K562 (cell line): ENCODE data around the gene MMP2.

ENCODE experiments used
- EP300 ChIP-seq: IDR thresholded peaks from 2 replicates; pipeline ENCODE4 v1.6.1; 2012; ENCODE audit warnings: low read length, improper control_type of control experiment
- FOXM1 ChIP-seq, 2 experiments: fragments of 450-650 bp in 1 of 2; sonication (generic) in 1 of 2; formaldehyde crosslinking in 1 of 2; IDR thresholded peaks; 2 replicates each; pipeline versions ENCODE4 v1.6.1 to v1.9.0; 2017 to 2022; ENCODE audit warnings: low read depth in 2 of 2, mild to moderate bottlenecking in 2 of 2, missing genetic modification reagents in 1 of 2, moderate library complexity in 1 of 2
- KDM1A ChIP-seq, 2 experiments: fragments of 450-650 bp; IDR thresholded peaks; 2 replicates each; pipeline ENCODE4 v1.6.1; 2016; ENCODE audit warnings: mild to moderate bottlenecking in 2 of 2
- KDM5B ChIP-seq: fragments of 200-600 bp; sonication (generic); IDR thresholded peaks from 2 replicates; pipeline ENCODE4 v1.6.1; 2012; ENCODE audit warnings: low read depth, mild to moderate bottlenecking, moderate library complexity, low read length, control low read depth, inconsistent platforms; ENCODE audit not compliant: insufficient replicate concordance
- MTA3 ChIP-seq: fragments of 450-650 bp; formaldehyde crosslinking; IDR thresholded peaks from 2 replicates; pipeline ENCODE4 v1.6.1; 2017; ENCODE audit warnings: mild to moderate bottlenecking, borderline replicate concordance
- PHB2 ChIP-seq: fragments of 450-650 bp; IDR thresholded peaks from 2 replicates; pipeline ENCODE4 v1.6.1; 2017; ENCODE audit warnings: low read depth
- POLR2A ChIP-seq: fragments of 450-650 bp; conservative IDR thresholded peaks from 2 replicates; pipeline ENCODE4 v1.6.1; 2016
- POLR2AphosphoS5 ChIP-seq: IDR thresholded peaks from 2 replicates; pipeline ENCODE4 v1.6.1; 2011; ENCODE audit warnings: mild to moderate bottlenecking, low read depth, low read length, moderate library complexity; ENCODE audit not compliant: control insufficient read depth, insufficient read depth
- TCF7L2 ChIP-seq: fragments of 150-350 bp; IDR thresholded peaks from 2 replicates; pipeline ENCODE4 v1.6.1; 2016; ENCODE audit warnings: low read depth, mild to moderate bottlenecking, low read length, moderate library complexity
- ZNF143 ChIP-seq: sonication (generic); formaldehyde crosslinking; IDR thresholded peaks from 2 replicates; pipeline ENCODE4 v1.9.0; 2022; ENCODE audit warnings: mild to moderate bottlenecking, missing genetic modification reagents
- ZNF274 ChIP-seq: IDR thresholded peaks from 2 replicates; pipeline ENCODE4 v1.6.1; 2011; ENCODE audit warnings: low read depth, mild to moderate bottlenecking, low read length, moderate library complexity, borderline replicate concordance
- TF ChIP-seq, protein P1 (sequence below), 3 experiments: IDR thresholded peaks in 2 of 3; conservative IDR thresholded peaks in 1 of 3; 2 replicates each; pipeline ENCODE4 v1.5.1; 2011 to 2012; ENCODE audit warnings: low read length in 3 of 3, mild to moderate bottlenecking in 3 of 3, control low read depth in 2 of 3, improper control_type of control experiment in 1 of 3, inconsistent platforms in 1 of 3, low read depth in 1 of 3, mixed read lengths in 1 of 3, moderate library complexity in 1 of 3; ENCODE audit not compliant: insufficient read depth in 2 of 3
- TF ChIP-seq, protein P2 (sequence below), 2 experiments: fragments of 450-650 bp in 1 of 2; sonication (generic) in 1 of 2; formaldehyde crosslinking in 1 of 2; IDR thresholded peaks in 1 of 2; conservative IDR thresholded peaks in 1 of 2; 2 replicates each; pipeline versions ENCODE4 v1.6.1 to v1.8.1; 2016 to 2023; ENCODE audit warnings: mild to moderate bottlenecking in 2 of 2, moderate library complexity in 2 of 2, inconsistent platforms in 1 of 2, missing genetic modification reagents in 1 of 2

DNA sequence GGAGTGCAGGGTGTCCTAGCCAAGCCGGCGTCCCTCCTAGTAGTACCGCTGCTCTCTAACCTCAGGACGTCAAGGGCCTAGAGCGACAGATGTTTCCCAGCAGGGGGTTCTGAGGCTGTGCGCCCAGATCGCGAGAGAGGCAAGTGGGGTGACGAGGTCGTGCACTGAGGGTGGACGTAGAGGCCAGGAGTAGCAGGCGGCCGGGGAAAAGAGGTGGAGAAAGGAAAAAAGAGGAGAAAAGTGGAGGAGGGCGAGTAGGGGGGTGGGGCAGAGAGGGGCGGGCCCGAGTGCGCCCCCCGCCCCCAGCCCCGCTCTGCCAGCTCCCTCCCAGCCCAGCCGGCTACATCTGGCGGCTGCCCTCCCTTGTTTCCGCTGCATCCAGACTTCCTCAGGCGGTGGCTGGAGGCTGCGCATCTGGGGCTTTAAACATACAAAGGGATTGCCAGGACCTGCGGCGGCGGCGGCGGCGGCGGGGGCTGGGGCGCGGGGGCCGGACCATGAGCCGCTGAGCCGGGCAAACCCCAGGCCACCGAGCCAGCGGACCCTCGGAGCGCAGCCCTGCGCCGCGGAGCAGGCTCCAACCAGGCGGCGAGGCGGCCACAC, at the start of gene MMP2:
- no peak for TF ChIP-seq MTA3
- no peak for TF ChIP-seq EP300
- no peak for TF ChIP-seq KDM1A (IDR thresholded peaks at IDR 0.05)
- no peak for TF ChIP-seq KDM5B
- no peak for TF ChIP-seq PHB2
- TF ChIP-seq, protein P1, sequence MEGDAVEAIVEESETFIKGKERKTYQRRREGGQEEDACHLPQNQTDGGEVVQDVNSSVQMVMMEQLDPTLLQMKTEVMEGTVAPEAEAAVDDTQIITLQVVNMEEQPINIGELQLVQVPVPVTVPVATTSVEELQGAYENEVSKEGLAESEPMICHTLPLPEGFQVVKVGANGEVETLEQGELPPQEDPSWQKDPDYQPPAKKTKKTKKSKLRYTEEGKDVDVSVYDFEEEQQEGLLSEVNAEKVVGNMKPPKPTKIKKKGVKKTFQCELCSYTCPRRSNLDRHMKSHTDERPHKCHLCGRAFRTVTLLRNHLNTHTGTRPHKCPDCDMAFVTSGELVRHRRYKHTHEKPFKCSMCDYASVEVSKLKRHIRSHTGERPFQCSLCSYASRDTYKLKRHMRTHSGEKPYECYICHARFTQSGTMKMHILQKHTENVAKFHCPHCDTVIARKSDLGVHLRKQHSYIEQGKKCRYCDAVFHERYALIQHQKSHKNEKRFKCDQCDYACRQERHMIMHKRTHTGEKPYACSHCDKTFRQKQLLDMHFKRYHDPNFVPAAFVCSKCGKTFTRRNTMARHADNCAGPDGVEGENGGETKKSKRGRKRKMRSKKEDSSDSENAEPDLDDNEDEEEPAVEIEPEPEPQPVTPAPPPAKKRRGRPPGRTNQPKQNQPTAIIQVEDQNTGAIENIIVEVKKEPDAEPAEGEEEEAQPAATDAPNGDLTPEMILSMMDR (IDR thresholded peaks at IDR 0.05 in 2 of 3, conservative IDR thresholded peaks at IDR 0.05 in 1 of 3; ENCODE audit: insufficient read depth in 2 of 3, low read depth in 1 of 3, low read length in 3 of 3): no peak
- no peak for TF ChIP-seq TCF7L2
- TF ChIP-seq POLR2A: no peak
- no peak for TF ChIP-seq FOXM1 (IDR thresholded peaks at IDR 0.05; ENCODE audit: low read depth)
- no peak for TF ChIP-seq FOXM1 (CRISPR knock-in tag; IDR thresholded peaks at IDR 0.05; ENCODE audit: low read depth)
- no peak for TF ChIP-seq ZNF143 (CRISPR knock-in tag)
- no peak for TF ChIP-seq ZNF274
- TF ChIP-seq, protein P2, sequence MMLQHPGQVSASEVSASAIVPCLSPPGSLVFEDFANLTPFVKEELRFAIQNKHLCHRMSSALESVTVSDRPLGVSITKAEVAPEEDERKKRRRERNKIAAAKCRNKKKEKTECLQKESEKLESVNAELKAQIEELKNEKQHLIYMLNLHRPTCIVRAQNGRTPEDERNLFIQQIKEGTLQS (IDR thresholded peaks at IDR 0.05): no peak
- TF ChIP-seq, protein P2 (CRISPR knock-in tag; conservative IDR thresholded peaks at IDR 0.05): no peak
- no peak for TF ChIP-seq POLR2AphosphoS5
